Stimulated activated CD4-positive, alpha-beta T cell treated with anti-CD3 and anti-CD28 coated beads, TNF-alpha, amount 100 ng/mL, for 1 hour (primary cell): ENCODE measurements around the gene TLNRD1.
A peak's percentile ranks its signal among the peaks of the same experiment; 100 is the strongest.
"Not testable (repeated sequence)": the region's sequence is repeated elsewhere in the genome, so short reads cannot be mapped to it uniquely, and the experiment has no call there.

ENCODE experiments used
- DNase-seq, 3 donors: peaks; one replicate each; pipeline ENCODE4 v3.0.0-alpha.2; 2020; ENCODE audit warnings: low read depth in 3 of 3, low spot score in 1 of 3

The TLNRD1 gene

GRCh38 chr15:81000624-81001151 is at the start of gene TLNRD1:
TLNRD1 (plus strand) TSS chr15:81000923; CDS start chr15:81002272, 1,349 bp downstream.
- DNase-seq, result peak; percentile 46 to 64 (median 61)

- DNase-seq, result no peak
These were observed 48.8 kb upstream of the TLNRD1 start for GRCh38 chr15:80951941-80952340.

GRCh38 chr15:80953001-80953952 is 47.4 kb upstream of the TLNRD1 start:
- DNase-seq, result no peak

- DNase-seq, result no peak
These were observed 46.6 kb upstream of the TLNRD1 start for GRCh38 chr15:80953953-80954778.

GRCh38 chr15:80955571-80956452 is 44.9 kb upstream of the TLNRD1 start:
- DNase-seq, result peak in 2 of 3 donors; percentile 3 to 18

GRCh38 chr15:80957556-80957955 is 43.2 kb upstream of the TLNRD1 start:
- DNase-seq, result no peak

GRCh38 chr15:80957976-80958375 is 42.7 kb upstream of the TLNRD1 start:
- no peak for DNase-seq

- no peak for DNase-seq
These were observed 41.8 kb upstream of the TLNRD1 start for GRCh38 chr15:80958818-80959495.

- DNase-seq, result not testable (repeated sequence)
These were observed 35.3 kb upstream of the TLNRD1 start for GRCh38 chr15:80965454-80965853.

GRCh38 chr15:80966431-80967197 is 34.1 kb upstream of the TLNRD1 start:
- no peak for DNase-seq

- no peak for DNase-seq
These were observed 33.3 kb upstream of the TLNRD1 start for GRCh38 chr15:80967451-80967850.

- DNase-seq, result no peak
These were observed 32.7 kb upstream of the TLNRD1 start for GRCh38 chr15:80967991-80968510.

- no peak for DNase-seq
These were observed 31.4 kb upstream of the TLNRD1 start for GRCh38 chr15:80969316-80969715.

GRCh38 chr15:80970018-80970657 is 30.6 kb upstream of the TLNRD1 start:
- DNase-seq, result peak; percentile 26 to 42 (median 27)

- no peak for DNase-seq
These were observed 30.1 kb upstream of the TLNRD1 start for GRCh38 chr15:80970658-80971057.

- DNase-seq, result no peak
These were observed 29.6 kb upstream of the TLNRD1 start for GRCh38 chr15:80971143-80971542.

GRCh38 chr15:80972276-80972675 is 28.4 kb upstream of the TLNRD1 start:
- no peak for DNase-seq

- no peak for DNase-seq
These were observed 25.8 kb upstream of the TLNRD1 start for GRCh38 chr15:80974914-80975313.

- no peak for DNase-seq
These were observed 23.9 kb upstream of the TLNRD1 start for GRCh38 chr15:80976851-80977250.
